Measurements from ENCODE around the gene MRGPRG. TPM values are rescaled to one million over a fixed set of nuclear protein-coding genes. Genes with fewer than 3 reads are reported as not detected.

The MRGPRG gene
- total and polyA plus RNA-seq, 2 of the 4 experiments (the other 2 are of a cell fraction): not detected

DNA sequence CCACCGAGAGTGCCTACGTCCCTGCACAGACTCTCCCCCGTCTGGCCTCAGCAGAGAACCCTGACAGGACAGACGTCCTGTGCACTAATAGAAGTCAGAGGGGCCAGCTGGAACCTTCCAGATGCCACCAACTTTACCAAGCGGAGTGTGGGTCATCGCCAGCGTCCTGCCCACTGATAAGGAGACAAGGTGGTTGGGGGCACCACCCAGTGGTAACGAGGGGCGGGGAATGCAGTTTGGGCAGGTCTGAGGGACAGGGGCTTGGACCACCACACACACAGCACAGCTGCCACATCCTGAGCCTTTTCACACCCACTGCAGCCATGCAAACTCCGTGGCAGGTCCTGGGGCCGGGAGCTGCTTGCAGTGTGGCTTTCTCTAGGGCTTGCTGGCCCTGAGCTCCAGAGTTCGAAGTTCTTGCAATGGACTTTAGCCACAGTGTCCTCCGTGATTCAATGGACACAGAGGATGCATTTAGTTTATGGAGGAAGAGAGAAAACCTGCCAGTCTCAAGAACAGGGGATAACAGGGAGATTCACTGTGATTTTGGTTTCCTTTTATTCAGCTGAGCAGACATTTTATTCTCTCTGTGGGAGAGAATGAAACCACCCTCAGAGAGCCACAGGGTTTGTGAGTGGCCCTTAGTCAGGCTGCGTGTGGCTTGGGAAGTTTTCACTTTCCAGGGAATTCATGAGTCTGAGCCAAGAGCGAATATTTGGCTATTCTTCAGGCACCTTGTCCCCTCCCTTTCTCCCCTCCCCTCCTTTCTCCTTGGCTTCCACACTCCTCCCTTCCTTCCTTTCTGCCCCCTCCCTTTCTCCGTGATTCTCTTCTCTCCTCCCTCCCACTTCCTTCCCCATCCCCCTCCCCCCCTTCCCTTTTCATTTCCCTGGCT lies 13.1 kb downstream of the MRGPRG start:
- no peaks in the 10 kb centered on the region for H3K79me1 ChIP-seq (ENCODE audit: low read depth in 1 of 2, low read length in 2 of 2)
- 42% methylated on average over 5 of the region's 16 CpGs; no CpG with 5 or more reads in 1 of the 2 experiments for WGBS, 2 experiments (ENCODE audit: extremely low coverage in 2 of 2, insufficient read length in 1 of 2)
- in situ Hi-C loops (cut with MboI; ENCODE audit: low sequenced_read_pairs): no loop called here
- no peak overlapping the region for H3K18ac ChIP-seq (ENCODE audit: low read depth, low read length)
- no peak overlapping the region for H2BK20ac ChIP-seq (ENCODE audit: low read depth, low read length)
- H4K5ac ChIP-seq (ENCODE audit: low read depth, low read length): no peak overlapping the region
- H3K23ac ChIP-seq (ENCODE audit: low read depth, low read length): no peak overlapping the region
- ChIA-PET POLR2A (ENCODE audit: unreplicated experiment) (no interaction called here), CTCF (no interaction called here)
- DNase-seq (no peak), ATAC-seq (ENCODE audit: low read depth) (peak; percentile 35)
- H3K4me3 ChIP-seq (ENCODE audit: insufficient read depth, low read depth, low read length): no peak overlapping the region
- intact Hi-C loops (cut with micrococcal nuclease): no loop called here
- H4K20me1 ChIP-seq (ENCODE audit: insufficient read depth, low read length): no peaks in the 10 kb centered on the region
- H4K8ac ChIP-seq (ENCODE audit: low read depth in 2 of 2, low read length in 2 of 2): no peak overlapping the region
- no peak overlapping the region for H2BK120ac ChIP-seq (ENCODE audit: low read depth, low read length)
- peak overlapping the region; percentile 39; the same call in 1 of the 2 replicates for H3K4me2 ChIP-seq (ENCODE audit: low read depth, low read length)
- no peak overlapping the region for H3K27ac ChIP-seq (ENCODE audit: insufficient read depth, low read length)
- dilution Hi-C loops (cut with HindIII; ENCODE audit: low sequenced_read_pairs, unreplicated experiment): no loop called here
- TF ChIP-seq MAFK (IDR thresholded peaks at IDR 0.05; ENCODE audit: low read depth, low read length) (peak; percentile 17; the same call in 1 of the 2 replicates), CHD1 (IDR thresholded peaks at IDR 0.05; ENCODE audit: low read depth, low read length) (no peak)
- BruUV-seq (replicated peaks): no TSS peak
- no peak overlapping the region for H2AFZ ChIP-seq (replicated peaks; ENCODE audit: low read length, poor library complexity)
- H2BK15ac ChIP-seq (ENCODE audit: low read depth, low read length): no peak overlapping the region
- peaks cover 63% of the 10 kb centered on the region for H3K27me3 ChIP-seq (ENCODE audit: control insufficient read depth, insufficient read depth, low read length)
- H3K4me1 ChIP-seq (ENCODE audit: control insufficient read depth, insufficient read depth, low read length): no peaks in the 10 kb centered on the region; the same call in 1 of the 2 replicates
- H2BK5ac ChIP-seq (ENCODE audit: low read depth, low read length, poor library complexity, severe bottlenecking): no peak overlapping the region
- no peaks in the 10 kb centered on the region for H3K36me3 ChIP-seq (ENCODE audit: control insufficient read depth, insufficient read depth, low read length)
- H3K9me1 ChIP-seq (ENCODE audit: insufficient read depth, low read length): no peaks in the 10 kb centered on the region
- no peak overlapping the region for H2AK9ac ChIP-seq (replicated peaks; ENCODE audit: low read depth, low read length, poor library complexity)
- H3K56ac ChIP-seq (ENCODE audit: extremely low read depth, insufficient read depth, low read length): no peak overlapping the region
- H4K91ac ChIP-seq (ENCODE audit: insufficient read depth, low read depth, low read length): no peak overlapping the region
- no peak overlapping the region for H3K9ac ChIP-seq (ENCODE audit: low read depth, low read length)
- no peak overlapping the region for H3K4ac ChIP-seq (ENCODE audit: low read depth, low read length)
- no peak overlapping the region for H2AK5ac ChIP-seq (ENCODE audit: low read depth, low read length)
- H3K14ac ChIP-seq (replicated peaks; ENCODE audit: low read depth, low read length): no peak overlapping the region
- peaks cover 2% of the 10 kb centered on the region for H3K9me3 ChIP-seq (ENCODE audit: control insufficient read depth, insufficient read depth, low read length)

Measured in IMR-90 (cell line).